Measurements from ENCODE around the gene TAF6L. TPM values are rescaled to one million over a fixed set of nuclear protein-coding genes. Genes with fewer than 3 reads are reported as not detected.
A peak's percentile ranks its signal among the peaks of the same experiment; 100 is the strongest.

TAF6L gene
- total RNA-seq, 1 experiment from 2014 or later = 37.7 TPM

DNA sequence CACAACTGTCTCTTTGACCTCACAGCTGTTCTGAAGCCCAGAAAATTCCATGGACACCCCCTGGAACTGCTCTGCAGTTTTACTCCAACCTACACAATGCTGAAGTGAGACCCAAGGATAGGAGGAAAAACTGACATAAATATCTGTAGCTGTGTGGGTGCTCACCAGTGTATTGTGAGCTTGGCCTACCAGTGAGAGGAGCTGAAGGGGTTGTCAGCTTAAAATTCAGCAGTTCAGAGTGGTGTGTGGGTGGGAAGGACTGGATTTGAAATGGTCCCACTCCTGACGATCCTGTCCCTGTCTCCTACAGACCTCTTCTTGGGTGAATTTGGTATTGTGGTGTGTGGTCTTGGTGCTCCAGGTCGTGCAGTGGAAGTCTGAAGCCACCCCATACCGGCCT is 18.4 kb downstream of the TAF6L start:
- Histone ChIP-seq H3K4me1 (ENCODE audit: insufficient read depth, low read length) (no peaks in the 10 kb centered on the region), H3K23ac (ENCODE audit: insufficient read length, low read depth, low read length) (no peak overlapping the region), H3K18ac (ENCODE audit: insufficient read length, low read depth, low read length) (no peak overlapping the region), H2BK12ac (ENCODE audit: insufficient read length, low read depth, low read length) (no peak overlapping the region), H2AK5ac (ENCODE audit: insufficient read length, low read length) (no peak overlapping the region), H2BK120ac (ENCODE audit: low read depth, low read length, poor library complexity, severe bottlenecking) (no peak overlapping the region), H2BK20ac (ENCODE audit: low read depth, low read length, poor library complexity, severe bottlenecking) (no peak overlapping the region), H3K23me2 (ENCODE audit: insufficient read length, low read depth, low read length, poor library complexity, severe bottlenecking) (peaks cover 4% of the 10 kb centered on the region), H4K20me1 (ENCODE audit: control insufficient read depth, insufficient read depth, insufficient read length) (no peaks in the 10 kb centered on the region), H3K9me3 (ENCODE audit: control insufficient read depth, low read depth, low read length) (no peaks in the 10 kb centered on the region), H3K56ac (ENCODE audit: insufficient read length, low read depth, low read length) (no peak overlapping the region), H2BK15ac (ENCODE audit: low read depth, low read length) (no peak overlapping the region), H4K5ac (ENCODE audit: insufficient read length, low read depth, low read length) (no peak overlapping the region), H3T11ph (ENCODE audit: low read length) (no peak overlapping the region), H3K4ac (ENCODE audit: low read depth, low read length) (no peak overlapping the region), H4K8ac (replicated peaks; ENCODE audit: insufficient read length, low read depth, low read length) (no peak overlapping the region), H4K91ac (ENCODE audit: insufficient read length, low read depth, low read length) (no peak overlapping the region), H3K27ac (ENCODE audit: insufficient read length, low read depth, low read length) (no peak overlapping the region), H2BK5ac (ENCODE audit: insufficient read length, low read length) (no peak overlapping the region), H3K27me3 (ENCODE audit: insufficient read depth, low read length) (no peaks in the 10 kb centered on the region), H2AFZ (ENCODE audit: low read length) (no peak overlapping the region), H3K79me2 (ENCODE audit: insufficient read depth, low read length) (no peaks in the 10 kb centered on the region; the same call in 1 of the 2 replicates), H3K9ac (ENCODE audit: extremely low read depth, insufficient read length, low read length) (no peak overlapping the region), H3K14ac (ENCODE audit: insufficient read depth, low read length) (no peak overlapping the region), H3K79me1 (ENCODE audit: insufficient read depth, low read depth, low read length, poor library complexity, severe bottlenecking) (no peaks in the 10 kb centered on the region), H3K4me2 (ENCODE audit: insufficient read depth, insufficient read length, low read length) (no peak overlapping the region)
- TF ChIP-seq, protein P1, sequence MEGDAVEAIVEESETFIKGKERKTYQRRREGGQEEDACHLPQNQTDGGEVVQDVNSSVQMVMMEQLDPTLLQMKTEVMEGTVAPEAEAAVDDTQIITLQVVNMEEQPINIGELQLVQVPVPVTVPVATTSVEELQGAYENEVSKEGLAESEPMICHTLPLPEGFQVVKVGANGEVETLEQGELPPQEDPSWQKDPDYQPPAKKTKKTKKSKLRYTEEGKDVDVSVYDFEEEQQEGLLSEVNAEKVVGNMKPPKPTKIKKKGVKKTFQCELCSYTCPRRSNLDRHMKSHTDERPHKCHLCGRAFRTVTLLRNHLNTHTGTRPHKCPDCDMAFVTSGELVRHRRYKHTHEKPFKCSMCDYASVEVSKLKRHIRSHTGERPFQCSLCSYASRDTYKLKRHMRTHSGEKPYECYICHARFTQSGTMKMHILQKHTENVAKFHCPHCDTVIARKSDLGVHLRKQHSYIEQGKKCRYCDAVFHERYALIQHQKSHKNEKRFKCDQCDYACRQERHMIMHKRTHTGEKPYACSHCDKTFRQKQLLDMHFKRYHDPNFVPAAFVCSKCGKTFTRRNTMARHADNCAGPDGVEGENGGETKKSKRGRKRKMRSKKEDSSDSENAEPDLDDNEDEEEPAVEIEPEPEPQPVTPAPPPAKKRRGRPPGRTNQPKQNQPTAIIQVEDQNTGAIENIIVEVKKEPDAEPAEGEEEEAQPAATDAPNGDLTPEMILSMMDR (conservative IDR thresholded peaks at IDR 0.05) = no peak
- peaks cover 23 to 70% (median 45%) of the 10 kb centered on the region in 3 experiments; a peak in 6 of 7 replicates for H3K36me3 Mint-ChIP-seq (ENCODE audit: insufficient read depth in 1 of 3, low read depth in 3 of 3)
- H3K4me3 Mint-ChIP-seq = peak overlapping the region; percentile 89 to 94; a peak in 4 of 5 replicates
- H3K27ac Mint-ChIP-seq = peak overlapping the region in 2 of 3 experiments; percentile 29 to 90; a peak in 3 of 7 replicates
- WGBS (ENCODE audit: extremely low coverage, insufficient read length, low lambda C conversion rate) = no CpG with 5 or more reads among the region's 3 CpGs
- H3K4me1 Mint-ChIP-seq = peaks cover 27 to 37% of the 10 kb centered on the region in 2 experiments
- no peak for DNase-seq
- no peaks in the 10 kb centered on the region; the same call in 1 of the 2 replicates for H3K27me3 Mint-ChIP-seq (ENCODE audit: low read depth)
- H3K9me3 Mint-ChIP-seq = no peaks in the 10 kb centered on the region; a peak in 1 of 5 replicates
